Measurements from ENCODE around the gene TSPAN11. TPM values are rescaled to one million over a fixed set of nuclear protein-coding genes. Genes with fewer than 3 reads are reported as not detected.

Gene TSPAN11
- total and polyA plus RNA-seq, 4 donors = 0.13 to 1.2 (median 0.44) TPM

DNA sequence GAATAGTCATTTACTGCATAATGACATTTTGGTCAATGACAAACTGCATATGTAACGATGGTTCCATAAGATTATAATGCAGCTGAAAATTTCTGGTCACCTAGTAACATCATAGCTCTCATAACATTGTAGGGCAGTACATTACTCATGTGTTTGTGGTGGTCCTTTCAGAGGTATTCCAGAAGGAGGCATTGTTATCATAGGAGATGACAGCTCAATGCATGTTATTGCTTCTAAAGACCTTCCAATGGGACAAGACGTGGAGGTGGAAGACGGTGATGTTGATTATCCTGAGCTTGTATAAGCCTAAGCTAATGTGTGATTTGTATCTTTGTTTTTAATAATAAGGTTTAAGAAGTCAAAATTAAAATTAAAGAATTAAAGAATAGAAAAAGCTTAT is 43.8 kb upstream of the TSPAN11 start:
- TF ChIP-seq RAD21 (IDR thresholded peaks at IDR 0.05) (peak; percentile 54 to 55), CTCF (IDR thresholded peaks at IDR 0.05; ENCODE audit: low read depth, low read length, missing input control) (peak; percentile 4), FOXA2 (IDR thresholded peaks at IDR 0.05) (no peak), GABPA (IDR thresholded peaks at IDR 0.05 in 1 of 2, conservative IDR thresholded peaks at IDR 0.05 in 1 of 2) (no peak)
- TF ChIP-seq, protein P1, sequence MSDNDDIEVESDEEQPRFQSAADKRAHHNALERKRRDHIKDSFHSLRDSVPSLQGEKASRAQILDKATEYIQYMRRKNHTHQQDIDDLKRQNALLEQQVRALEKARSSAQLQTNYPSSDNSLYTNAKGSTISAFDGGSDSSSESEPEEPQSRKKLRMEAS (IDR thresholded peaks at IDR 0.05) = no peak
- TF ChIP-seq, protein P2, sequence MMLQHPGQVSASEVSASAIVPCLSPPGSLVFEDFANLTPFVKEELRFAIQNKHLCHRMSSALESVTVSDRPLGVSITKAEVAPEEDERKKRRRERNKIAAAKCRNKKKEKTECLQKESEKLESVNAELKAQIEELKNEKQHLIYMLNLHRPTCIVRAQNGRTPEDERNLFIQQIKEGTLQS (IDR thresholded peaks at IDR 0.05) = no peak
- H3K36me3 ChIP-seq (ENCODE audit: control insufficient read depth in 4 of 4, insufficient read depth in 3 of 4, low read depth in 1 of 4, low read length in 3 of 4) = no peaks in the 10 kb centered on the region
- 80% methylated on average over 3 of the region's 3 CpGs for WGBS
- H3K4me3 ChIP-seq (ENCODE audit: low read depth in 1 of 3, low read length in 3 of 3) = no peak overlapping the region
- H3K27ac ChIP-seq (ENCODE audit: low read depth in 1 of 2, low read length in 2 of 2) = no peak overlapping the region
- H3K27me3 ChIP-seq (ENCODE audit: control insufficient read depth in 4 of 4, insufficient read depth in 4 of 4, low read length in 3 of 4) = peaks cover 0 to 2% (median 0%) of the 10 kb centered on the region in 4 donors
- DNase-seq (ENCODE audit: low spot score) = no peak
- no peak overlapping the region for H3K9ac ChIP-seq (ENCODE audit: low read depth in 1 of 2, low read length in 2 of 2)
- peaks cover 5 to 11% (median 9%) of the 10 kb centered on the region in 4 donors for H3K9me3 ChIP-seq (ENCODE audit: control insufficient read depth in 4 of 4, low read length in 3 of 4)
- H3K4me1 ChIP-seq (ENCODE audit: control insufficient read depth in 4 of 4, insufficient read depth in 4 of 4, low read length in 3 of 4) = no peaks in the 10 kb centered on the region

- peaks cover 5 to 13% (median 9%) of the 10 kb centered on the region in 4 donors for H3K9me3 ChIP-seq (ENCODE audit: control insufficient read depth in 4 of 4, low read length in 3 of 4)
- no peak overlapping the region for H3K4me3 ChIP-seq (ENCODE audit: low read depth in 1 of 3, low read length in 3 of 3)
- no peaks in the 10 kb centered on the region for H3K4me1 ChIP-seq (ENCODE audit: control insufficient read depth in 4 of 4, insufficient read depth in 4 of 4, low read length in 3 of 4)
- H3K27me3 ChIP-seq (ENCODE audit: control insufficient read depth in 4 of 4, insufficient read depth in 4 of 4, low read length in 3 of 4) = no peaks in the 10 kb centered on the region
- no peak overlapping the region for H3K27ac ChIP-seq (ENCODE audit: low read depth in 1 of 2, low read length in 2 of 2)
- no peak for DNase-seq (ENCODE audit: low spot score)
- no peaks in the 10 kb centered on the region for H3K36me3 ChIP-seq (ENCODE audit: control insufficient read depth in 4 of 4, insufficient read depth in 3 of 4, low read depth in 1 of 4, low read length in 3 of 4)
- 85% methylated on average over 2 of the region's 2 CpGs for WGBS
- TF ChIP-seq TAF1 (conservative IDR thresholded peaks at IDR 0.05) (no peak), FOXA1 (IDR thresholded peaks at IDR 0.05) (no peak), FOXA2 (IDR thresholded peaks at IDR 0.05) (no peak), YY1 (IDR thresholded peaks at IDR 0.05) (no peak), RAD21 (IDR thresholded peaks at IDR 0.05) (no peak), NR2F2 (IDR thresholded peaks at IDR 0.05) (no peak), GABPA (IDR thresholded peaks at IDR 0.05 in 1 of 2, conservative IDR thresholded peaks at IDR 0.05 in 1 of 2) (no peak), EGR1 (IDR thresholded peaks at IDR 0.05; ENCODE audit: low read depth in 2 of 2) (no peak)
- TF ChIP-seq, protein P3, sequence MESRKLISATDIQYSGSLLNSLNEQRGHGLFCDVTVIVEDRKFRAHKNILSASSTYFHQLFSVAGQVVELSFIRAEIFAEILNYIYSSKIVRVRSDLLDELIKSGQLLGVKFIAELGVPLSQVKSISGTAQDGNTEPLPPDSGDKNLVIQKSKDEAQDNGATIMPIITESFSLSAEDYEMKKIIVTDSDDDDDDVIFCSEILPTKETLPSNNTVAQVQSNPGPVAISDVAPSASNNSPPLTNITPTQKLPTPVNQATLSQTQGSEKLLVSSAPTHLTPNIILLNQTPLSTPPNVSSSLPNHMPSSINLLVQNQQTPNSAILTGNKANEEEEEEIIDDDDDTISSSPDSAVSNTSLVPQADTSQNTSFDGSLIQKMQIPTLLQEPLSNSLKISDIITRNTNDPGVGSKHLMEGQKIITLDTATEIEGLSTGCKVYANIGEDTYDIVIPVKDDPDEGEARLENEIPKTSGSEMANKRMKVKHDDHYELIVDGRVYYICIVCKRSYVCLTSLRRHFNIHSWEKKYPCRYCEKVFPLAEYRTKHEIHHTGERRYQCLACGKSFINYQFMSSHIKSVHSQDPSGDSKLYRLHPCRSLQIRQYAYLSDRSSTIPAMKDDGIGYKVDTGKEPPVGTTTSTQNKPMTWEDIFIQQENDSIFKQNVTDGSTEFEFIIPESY (IDR thresholded peaks at IDR 0.05) = no peak
- TF ChIP-seq, protein P1 (IDR thresholded peaks at IDR 0.05) = no peak
- TF ChIP-seq, protein P4, sequence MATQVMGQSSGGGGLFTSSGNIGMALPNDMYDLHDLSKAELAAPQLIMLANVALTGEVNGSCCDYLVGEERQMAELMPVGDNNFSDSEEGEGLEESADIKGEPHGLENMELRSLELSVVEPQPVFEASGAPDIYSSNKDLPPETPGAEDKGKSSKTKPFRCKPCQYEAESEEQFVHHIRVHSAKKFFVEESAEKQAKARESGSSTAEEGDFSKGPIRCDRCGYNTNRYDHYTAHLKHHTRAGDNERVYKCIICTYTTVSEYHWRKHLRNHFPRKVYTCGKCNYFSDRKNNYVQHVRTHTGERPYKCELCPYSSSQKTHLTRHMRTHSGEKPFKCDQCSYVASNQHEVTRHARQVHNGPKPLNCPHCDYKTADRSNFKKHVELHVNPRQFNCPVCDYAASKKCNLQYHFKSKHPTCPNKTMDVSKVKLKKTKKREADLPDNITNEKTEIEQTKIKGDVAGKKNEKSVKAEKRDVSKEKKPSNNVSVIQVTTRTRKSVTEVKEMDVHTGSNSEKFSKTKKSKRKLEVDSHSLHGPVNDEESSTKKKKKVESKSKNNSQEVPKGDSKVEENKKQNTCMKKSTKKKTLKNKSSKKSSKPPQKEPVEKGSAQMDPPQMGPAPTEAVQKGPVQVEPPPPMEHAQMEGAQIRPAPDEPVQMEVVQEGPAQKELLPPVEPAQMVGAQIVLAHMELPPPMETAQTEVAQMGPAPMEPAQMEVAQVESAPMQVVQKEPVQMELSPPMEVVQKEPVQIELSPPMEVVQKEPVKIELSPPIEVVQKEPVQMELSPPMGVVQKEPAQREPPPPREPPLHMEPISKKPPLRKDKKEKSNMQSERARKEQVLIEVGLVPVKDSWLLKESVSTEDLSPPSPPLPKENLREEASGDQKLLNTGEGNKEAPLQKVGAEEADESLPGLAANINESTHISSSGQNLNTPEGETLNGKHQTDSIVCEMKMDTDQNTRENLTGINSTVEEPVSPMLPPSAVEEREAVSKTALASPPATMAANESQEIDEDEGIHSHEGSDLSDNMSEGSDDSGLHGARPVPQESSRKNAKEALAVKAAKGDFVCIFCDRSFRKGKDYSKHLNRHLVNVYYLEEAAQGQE (IDR thresholded peaks at IDR 0.05) = no peak
- TF ChIP-seq, protein P2 (IDR thresholded peaks at IDR 0.05) = no peak
- no peak overlapping the region for H3K9ac ChIP-seq (ENCODE audit: low read depth in 1 of 2, low read length in 2 of 2)
Observed at GRCh38 chr12:30884799-30885198, 41.7 kb upstream of the TSPAN11 start.
